Fibroblast of gingiva (primary cell): Measurements from ENCODE around the gene THOP1.
"Not testable (repeated sequence)": the region's sequence is repeated elsewhere in the genome, so short reads cannot be mapped to it uniquely, and the experiment has no call there.

Experiments used
- DNase-seq: peaks from one replicate; pipeline ENCODE4 v3.0.0-alpha.2; 2011; ENCODE audit warnings: low read depth

The THOP1 gene

DNA sequence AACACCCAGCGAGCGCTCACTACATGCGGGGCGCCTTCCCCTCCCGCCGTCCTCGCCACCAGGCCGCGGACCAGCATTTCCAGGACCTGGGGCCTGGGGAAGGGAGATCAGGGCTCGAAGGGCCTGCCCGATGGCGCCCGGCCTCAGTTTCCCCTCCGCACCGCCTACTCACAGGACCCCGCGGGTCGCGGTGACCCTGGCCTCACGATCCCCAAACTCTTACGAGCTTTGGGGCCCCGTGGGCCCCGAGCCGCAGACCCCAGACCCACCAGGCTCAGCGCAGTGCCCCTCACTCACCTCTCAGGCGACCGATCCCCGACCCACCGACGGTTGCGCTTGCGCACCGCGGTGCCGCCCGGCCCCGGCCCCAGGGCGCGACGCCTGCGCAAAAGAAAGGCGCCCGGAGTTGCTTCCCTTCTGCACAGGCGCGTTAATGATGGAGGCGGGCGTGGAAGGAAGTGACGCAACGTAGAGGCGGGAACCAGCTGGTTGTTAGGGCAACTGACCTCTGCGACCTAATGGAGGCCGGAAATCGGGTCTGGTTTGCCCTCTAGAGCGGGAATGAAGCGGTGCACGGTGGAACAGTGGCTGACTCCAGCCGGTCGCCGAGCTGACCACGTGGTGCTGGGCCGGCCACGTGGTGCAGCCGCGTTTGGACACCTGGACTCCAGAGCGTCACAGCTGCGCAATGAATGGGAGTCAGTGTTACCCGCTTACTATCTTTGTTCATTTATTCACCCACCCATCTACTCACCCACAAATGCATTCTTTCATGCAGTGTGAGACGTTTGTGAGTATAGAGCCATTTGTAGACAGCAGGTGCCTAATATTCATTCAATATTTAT lies 2.1 kb upstream of the THOP1 start, which contains the start of gene SGTA:
Gene SGTA, minus strand, starts transcription at position 338 of the 845 bp plus-strand sequence. CDS start 14,205 bp downstream, outside the sequence.
- DNase-seq: peak; percentile 99

DNA sequence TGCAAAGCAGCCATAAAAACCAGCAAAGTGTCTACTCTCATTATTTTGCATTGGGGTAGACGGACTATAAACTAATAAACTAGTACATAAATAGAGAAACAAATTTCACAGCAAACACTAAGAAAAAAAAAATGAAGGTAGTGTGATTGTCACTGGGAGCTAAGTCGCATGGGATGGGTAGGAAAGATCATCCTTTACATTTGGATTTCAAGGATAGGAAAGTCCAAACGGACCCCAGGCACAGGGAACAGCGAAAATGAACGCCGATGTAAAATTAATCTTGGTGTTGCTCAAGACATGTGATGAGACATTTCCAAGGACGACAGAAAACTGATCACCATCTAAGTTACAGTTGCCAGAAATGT lies 1.5 kb upstream of the THOP1 start:
- no peak for DNase-seq

DNA sequence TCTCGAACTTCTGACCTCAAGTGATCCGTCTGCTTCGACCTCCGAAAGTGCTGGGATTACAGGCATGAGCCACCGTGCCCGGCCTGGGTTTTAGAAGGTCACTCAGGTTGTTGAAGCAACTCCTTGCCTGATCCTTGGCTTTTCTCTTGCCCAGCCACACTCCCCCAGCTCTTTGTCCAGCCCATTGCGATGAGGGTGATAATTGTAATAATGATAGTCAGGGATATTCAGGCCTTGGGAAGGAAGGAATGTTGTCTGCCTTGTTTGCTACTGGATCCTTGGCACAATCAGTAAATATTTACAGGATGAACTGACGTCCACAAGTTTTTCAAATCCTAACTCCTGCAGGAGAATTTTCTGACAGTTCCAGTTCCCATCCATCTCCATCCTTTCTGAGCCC lies 1.8 kb downstream of the THOP1 start:
- DNase-seq: no peak

DNA sequence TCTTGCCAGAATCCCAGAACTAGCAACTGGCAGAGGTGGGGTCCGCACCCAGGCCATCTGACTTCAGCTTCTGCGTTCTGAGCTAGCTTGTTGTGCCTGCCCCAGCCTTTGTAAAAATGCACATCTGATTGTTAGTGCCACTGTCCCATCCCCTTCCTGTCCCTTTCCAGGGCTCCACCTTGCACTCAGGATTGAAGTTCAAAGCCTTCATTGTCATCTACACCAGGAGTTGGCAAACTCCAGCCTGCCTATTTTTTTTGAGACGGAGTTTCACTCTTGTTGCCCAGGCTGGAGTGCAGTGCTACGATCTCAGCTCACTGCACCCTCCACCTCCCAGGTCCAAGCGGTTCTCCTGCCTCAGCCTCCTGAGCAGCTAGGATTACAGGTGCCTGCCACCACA lies 2.9 kb downstream of the THOP1 start:
- no peak for DNase-seq

DNA sequence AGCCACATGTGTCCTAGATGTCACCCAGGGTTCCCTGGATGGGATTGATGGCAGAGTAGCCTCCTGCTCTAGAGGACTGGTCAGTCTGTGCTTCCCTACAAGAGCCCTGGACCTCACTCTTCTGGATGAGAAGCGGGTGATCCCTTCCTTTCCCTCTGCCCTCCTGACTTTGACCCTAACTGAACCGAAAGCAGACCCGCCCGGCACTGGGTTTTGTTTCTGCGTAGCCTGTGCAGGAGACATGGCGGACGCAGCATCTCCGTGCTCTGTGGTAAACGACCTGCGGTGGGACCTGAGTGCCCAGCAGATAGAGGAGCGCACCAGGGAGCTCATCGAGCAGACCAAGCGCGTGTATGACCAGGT lies 4.9 kb downstream of the THOP1 start:
- no peak for DNase-seq

DNA sequence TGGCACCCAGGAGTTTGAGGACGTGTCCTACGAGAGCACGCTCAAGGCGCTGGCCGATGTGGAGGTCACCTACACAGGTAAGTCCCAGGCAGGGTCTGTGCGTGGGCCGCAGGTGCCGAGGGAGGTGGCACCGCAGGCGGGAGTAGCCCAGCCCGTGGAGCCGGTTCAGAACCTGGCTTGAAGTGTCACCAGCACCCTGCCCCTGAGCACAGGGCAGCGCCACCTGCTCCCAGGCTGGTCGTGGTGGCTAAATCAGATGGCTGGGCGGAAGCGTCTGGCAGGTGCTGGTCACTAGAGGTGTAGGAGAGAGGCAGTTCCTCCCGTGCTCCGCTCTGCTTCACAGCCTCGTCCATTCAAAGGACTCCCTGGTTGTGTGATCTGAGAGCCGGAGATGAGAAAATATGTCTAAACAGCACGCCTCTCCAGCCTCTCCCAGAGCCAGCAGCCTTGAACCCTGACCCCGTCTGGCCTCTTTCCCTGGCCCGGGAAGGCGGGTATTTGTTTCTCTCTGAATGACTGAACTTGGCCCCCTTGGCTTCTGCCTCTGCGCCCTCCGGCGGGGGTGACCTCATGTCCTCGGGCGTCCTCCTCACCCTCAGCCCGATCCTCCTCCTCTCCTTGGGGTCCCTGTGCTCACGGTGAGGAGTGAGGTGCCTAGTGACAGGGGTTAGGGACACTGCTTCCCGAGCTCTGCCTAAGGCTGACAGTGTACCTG lies 5.4 kb downstream of the THOP1 start:
- no peak for DNase-seq

DNA sequence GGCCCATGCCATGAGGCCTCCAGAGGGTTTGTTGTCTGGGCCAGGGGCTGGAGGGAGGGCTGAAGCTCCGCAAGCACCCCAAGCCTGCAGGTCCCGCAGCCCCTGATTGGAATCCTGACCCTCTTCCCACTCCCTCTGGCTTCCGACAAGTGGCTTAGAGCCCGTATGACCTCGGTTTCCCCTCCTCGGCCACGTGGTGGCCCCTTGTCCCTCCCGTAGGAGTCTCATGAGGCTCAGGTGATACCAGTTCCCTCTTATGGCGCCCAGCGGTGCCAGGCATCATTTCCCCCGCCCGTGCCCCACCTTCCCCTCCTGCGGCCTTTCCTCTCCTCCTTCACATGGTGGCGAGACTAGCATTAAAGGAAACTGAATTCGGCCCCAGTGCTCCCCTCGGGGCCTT lies 6.1 kb downstream of the THOP1 start:
- no peak for DNase-seq

DNA sequence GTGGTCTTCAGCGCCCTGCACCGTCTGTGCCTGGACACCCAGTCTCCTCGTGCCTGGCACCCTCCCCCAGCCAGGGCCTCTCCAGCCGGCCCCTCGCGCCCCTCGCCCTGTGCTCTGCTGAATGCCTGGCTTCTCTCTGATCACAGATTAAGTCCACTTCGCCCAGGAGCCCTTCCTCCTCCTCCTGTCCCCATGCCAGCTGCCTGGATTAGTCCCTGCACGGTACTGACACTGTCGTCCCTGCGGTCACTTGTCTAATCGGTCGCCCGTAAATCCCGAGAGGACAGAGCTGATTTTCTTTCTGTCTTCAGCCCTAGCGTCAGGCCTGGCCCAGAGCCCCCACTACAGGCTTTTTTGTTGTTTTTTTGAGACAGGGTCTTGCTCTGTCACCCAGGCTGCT lies 6.6 kb downstream of the THOP1 start:
- no peak for DNase-seq

DNA sequence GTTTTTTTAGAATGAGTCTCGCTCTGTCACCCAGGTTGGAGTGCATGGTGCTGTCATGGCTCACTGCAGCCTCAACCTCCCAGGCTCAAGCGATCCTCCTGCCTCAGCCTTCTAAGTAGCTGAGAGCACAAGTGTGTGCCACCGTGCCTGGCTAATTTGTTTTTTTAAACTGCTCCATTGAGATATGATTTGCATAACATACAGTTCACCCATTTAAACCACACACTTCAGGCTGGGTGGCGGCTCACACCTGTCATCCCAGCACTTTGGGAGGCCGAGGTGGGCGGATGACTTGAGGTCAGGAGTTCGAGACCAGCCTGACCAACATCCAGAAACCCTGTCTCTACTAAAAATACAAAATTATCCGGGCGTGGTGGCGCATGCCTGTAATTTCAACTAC lies 7.4 kb downstream of the THOP1 start:
- not testable (repeated sequence) for DNase-seq

DNA sequence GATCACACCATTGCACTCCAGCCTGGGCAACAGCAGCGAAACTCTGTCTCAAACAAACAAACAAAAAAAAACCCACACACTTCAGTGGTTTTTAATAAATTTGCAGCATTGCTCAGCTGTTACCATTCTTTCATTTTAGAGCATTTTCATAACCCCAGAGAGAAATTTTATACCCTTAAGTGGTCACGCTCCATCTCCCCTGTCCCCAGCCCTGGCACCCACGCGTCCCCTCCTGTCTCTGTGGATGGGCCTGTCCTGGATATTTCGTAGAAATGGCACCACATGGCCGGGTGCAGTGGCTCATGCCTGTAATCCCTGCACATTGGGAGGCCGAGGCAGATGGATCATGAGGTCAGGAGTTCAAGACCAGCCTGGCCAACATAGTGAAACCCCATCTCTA lies 7.8 kb downstream of the THOP1 start:
- DNase-seq: no peak

DNA sequence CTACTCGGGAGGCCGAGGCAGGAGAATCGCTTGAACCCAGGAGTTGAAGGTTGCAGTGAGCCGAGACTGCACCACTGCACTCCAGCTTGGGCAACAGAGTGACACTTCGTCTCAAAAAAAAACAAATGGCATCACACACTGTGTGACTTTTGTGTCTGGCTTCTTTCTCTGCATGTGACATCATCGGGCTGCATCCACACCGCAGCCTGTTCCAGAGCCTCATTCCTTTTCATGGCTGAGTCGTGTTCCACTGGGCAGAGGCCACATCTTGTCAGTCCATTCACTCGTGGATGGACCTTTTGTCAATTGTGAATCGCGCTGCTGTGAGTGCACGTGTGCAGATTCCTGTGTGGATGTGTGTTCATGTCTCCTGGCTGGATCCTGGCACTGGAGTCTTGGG lies 8.3 kb downstream of the THOP1 start:
- no peak for DNase-seq

DNA sequence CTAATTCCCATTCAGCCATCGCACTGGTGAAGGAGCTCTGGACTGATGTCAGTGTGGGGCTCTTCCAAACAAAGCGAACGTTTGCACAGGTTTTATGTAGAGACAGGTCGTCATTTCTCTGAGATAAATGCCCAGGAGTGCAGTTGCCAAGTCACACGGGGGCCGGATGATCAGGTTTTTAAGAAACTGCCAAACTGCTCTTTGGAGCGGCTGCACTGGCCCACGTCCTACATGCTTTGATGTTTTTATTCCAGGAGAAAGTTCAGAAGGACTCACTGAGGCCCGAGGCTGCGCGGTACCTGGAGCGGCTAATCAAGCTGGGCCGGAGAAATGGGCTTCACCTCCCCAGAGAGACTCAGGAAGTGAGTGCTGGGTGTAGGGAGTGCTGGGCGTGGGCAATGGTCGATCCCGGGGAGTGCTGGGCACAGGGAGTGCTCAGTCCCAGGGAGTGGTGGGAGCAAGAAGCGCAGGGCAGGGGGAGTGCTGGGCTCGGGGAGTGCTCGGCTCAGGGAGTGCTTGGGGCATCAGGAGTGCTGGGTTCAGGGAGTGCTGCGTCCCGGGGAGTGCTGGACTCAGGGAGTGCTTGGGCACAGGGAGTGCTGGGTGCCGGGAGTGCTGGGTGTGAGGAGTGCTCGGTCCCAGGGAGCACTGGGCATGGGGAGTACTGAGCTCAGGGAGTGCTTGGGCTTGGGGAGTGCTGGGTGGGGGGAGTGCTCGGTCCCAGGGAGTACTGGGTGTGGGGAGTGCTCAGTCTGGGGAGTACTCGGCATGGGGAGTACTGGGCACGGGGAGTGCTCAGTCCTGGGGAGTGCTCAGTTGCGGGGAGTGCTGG lies 10.7 kb downstream of the THOP1 start:
- DNase-seq: no peak

DNA sequence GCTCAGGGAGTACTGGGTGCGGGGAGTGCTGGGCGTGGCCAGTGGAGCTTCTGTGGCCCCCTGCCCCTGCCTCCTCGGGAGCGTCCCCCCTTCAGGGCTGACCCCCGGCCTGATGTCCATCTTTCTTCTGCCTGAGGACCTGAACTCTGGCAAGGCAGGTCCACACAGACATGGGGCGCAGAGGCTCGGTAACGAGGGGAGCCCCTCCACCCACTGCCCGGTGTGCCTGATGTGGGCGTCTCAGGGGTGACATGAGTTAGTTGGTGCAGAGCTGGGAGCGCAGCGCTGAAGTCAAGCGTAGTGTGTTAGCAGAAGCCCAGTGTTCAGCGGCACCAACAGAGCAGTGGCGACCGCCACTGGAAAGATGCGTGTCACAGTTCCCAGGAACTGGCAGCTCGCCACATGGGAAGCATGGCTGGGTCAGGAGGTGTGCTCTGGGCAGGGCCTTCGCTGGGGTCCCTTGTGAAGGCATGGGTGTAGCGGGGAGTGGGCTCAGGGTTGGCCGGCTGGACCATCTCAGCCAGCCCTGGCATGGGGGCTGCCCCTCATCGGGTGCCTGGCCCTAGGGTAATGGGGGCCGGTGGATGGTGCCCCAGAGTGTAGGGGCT lies 11.5 kb downstream of the THOP1 start:
- no peak for DNase-seq

DNA sequence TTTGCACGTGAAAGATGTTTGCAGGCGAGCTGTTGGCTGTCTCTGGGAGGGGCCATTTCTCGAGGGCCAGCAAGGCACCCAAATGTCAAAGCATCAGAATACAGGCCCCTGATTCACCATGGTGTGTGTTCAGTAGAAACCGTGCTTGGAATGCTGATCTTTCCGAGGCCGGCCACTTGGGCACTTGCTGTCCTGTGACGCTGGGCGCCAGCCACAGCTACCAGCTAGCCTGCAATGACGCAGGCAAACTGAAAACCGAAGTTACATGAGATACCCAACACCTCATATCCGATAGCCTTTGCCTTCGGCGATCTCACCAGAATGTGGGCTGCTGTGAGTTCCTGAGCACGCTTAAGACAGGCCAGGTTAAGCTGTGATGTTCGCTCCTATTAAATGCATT lies 12.0 kb downstream of the THOP1 start:
- DNase-seq: no peak

DNA sequence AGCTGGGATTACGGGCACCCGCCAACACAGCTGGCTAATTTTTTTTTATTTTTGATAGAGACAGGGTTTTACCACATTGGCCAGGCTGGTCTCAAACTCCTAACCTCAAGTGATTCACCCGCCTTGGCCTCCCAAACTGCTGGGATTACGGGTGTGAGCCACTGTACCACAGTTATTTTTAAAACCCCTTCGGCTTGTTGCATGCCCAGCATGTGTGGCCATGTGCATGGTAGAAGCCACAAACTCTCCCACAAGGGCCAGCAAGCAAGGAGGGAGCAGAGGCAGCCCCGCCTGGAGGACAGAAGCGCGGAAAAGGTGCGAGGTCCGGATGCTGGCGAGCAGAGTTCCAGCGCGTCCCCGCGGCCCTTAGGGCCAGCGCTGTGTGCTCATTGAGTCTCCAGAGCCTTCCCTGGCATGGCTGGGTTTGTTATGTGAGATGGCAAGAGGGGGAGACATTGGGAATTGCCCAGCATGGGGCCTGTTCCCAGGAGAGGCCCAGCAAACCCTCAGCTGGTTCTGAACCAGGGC lies 12.9 kb downstream of the THOP1 start:
- no peak for DNase-seq

DNA sequence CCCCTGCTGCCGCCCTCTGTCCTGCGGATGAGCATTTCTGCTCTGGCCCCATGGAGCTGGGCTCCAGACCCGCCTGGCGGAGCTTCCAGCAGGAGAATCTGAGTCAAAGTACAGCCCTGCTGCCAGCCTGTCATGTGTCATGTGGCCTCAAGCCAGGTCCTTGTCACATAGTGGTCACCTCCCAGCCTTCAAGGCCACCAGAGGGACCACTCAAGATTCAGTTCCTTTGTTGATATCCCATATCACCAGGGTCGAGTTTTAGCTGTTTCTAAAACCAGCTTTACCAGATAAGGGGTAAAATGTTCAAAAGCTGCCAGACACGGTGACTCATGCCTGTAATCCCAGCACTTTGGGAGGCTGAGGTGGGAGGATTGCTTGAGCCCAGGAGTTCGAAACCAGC lies 13.4 kb downstream of the THOP1 start:
- no peak for DNase-seq

DNA sequence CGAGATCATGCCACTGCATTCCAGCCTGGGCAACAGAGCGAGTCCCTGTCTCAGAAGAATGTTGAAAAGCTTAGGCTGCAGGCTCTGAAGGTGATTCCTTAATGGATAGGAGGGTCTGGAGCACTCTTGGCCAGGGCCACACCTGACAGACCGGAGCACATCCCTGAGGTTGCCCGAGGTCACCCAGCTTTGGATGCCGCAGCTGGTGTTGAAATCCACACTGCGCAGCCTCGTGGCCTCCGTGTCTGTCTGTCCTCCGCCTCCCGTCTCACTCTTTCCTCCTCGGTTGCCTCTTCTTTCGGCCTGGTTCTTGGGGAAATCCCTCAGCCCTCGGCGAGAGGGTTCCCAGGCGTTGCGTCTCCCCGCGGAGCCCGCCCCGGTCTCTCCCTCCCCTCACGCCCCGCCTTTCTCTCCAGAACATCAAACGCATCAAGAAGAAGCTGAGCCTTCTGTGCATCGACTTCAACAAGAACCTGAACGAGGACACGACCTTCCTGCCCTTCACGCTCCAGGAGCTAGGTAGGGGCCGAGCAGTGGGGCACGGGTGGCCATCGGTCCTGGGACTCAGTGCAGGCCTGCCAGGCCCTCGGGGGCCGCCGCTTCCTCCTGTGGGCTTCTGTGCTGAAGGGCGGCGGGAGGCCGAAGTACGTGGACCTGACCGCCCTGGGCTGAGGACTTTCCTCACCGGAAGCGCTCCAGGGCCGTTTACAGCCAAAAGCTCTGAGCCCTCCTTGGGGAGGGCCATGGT lies 14.1 kb downstream of the THOP1 start:
- no peak for DNase-seq

DNA sequence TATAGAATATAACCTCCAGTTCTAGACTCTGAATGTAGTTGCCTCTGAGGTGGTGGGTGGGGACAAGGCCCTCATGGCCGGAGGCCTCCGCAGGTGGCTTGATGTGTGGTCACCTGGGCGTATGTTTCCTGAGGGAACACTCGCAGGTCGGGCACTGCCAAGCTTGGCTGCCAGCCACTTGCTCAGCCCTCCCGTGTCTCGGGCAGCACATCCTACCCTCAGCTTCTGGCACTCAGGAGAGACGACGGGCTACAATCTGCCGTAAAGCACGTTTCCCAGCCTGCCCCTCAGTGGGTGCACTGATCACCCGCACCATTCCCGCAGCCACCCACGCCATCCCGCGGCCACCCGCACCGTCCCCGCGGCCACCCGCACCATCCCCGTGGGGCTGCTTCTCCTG lies 15.2 kb downstream of the THOP1 start:
- no peak for DNase-seq

DNA sequence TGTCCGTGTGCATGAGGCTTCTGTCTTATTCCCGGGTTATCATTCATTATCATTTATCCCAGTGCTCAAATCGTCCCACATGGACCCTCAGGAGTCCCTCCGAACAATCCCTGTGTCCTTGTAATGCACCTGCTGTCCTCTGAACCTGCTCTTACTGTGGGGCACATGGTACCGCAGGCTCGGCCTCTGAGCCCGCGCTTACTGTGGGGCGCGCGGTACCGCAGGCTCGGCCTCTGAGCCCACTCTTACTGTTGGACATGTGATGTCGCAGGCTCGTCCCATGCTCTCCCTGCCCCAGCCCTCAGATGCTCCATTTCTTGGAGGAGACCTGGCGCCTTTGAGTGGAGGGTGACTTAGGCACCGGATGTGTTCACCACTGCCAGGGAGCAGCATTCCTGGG lies 17.5 kb downstream of the THOP1 start:
- DNase-seq: no peak

DNA sequence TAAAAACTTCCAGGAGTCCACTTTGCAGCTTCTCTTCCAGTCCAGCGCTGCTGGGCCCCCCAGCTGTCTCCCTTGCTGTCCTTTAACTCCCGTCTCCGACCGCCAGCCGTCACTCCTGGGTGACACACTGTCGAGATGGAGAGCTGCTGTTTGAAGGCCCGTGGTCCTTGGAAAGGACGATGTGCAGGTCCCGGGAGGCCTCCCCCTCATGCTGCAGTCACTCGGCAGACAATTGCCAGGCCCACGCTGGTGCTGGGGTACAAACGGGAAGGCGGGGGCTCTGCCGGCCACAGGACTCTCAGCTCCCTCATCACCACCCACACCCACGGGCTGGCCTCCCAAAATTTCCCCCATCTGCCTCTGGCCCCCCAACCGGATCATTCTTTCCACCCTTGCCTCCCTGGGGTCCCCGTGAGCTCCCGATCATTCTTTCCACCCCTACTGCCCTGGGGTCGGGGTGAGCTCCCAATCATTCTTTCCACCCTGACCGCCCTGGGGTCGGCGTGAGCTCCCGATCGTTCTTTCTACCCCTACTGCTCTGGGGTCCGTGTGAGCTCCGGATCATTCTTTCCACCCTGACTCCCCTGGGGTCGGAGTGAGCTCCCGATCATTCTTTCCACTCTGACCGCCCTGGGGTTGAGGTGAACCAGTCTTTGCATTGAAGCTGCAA lies 18.3 kb downstream of the THOP1 start:
- no peak for DNase-seq
